ENCODE data around the gene CACNA1B. TPM values are rescaled to one million over a fixed set of nuclear protein-coding genes. Genes with fewer than 3 reads are reported as not detected.

CACNA1B gene
- polyA plus RNA-seq, 1 of the 3 experiments (the other 2 are of a cell fraction), result 0.03 TPM

DNA sequence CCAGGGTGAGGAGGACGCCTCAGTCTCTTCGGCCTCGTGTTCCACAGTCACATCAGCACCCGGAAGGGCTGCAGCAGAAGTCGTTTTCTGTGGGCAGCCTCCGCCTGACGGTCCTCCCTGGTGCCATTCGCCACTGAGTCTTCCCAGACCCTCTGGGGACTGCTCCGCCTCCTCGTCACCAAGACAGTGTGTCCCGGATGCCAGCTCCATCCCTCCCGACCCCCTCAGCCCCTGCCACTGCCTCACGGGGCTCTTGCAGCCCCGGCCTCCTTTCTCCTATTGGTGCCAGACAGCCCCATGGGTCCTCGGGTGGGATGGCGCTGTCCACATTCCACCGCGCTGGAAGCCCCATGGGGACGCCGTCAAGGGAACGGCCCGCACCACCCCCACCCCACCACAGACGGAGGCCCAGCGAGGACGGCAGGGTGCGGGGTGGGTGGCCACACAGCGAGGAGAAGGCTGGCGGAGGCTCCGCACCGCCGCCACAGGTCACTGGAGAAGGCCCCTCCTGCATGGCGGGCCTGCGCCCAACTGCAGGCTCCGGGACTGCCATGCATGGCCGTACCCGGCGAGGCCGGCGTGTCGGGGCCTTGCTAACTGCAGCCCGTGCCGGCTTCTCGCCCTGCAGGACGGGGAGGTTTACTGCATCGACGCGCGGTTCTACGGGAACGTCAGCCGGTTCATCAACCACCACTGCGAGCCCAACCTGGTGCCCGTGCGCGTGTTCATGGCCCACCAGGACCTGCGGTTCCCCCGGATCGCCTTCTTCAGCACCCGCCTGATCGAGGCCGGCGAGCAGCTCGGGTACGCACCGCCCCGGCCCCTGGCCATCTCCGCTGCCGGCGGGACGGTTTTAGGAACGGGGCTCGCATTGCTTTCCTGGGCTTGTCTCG lies 43.6 kb upstream of the CACNA1B start:
- Histone ChIP-seq H3F3A (replicated peaks; ENCODE audit: insufficient read depth) (no peaks in the 10 kb centered on the region), H3K36me3 (replicated peaks in 1 of 2; ENCODE audit: control insufficient read depth in 1 of 2, insufficient read depth in 2 of 2, low read length in 1 of 2) (peaks cover 7 to 55% of the 10 kb centered on the region in 2 experiments), H3K9ac (no peak overlapping the region), H4K20me1 (ENCODE audit: insufficient read depth) (0 out of 2 replicates have a peak, but pooled peaks cover 14% of the 10 kb centered on the region), H3K9me2 (no peaks in the 10 kb centered on the region), H3K9me3 (no peaks in the 10 kb centered on the region), H3K4me2 (no peak overlapping the region), H3K4me3 (ENCODE audit: low read depth in 2 of 2, low read length in 1 of 2) (no peak overlapping the region), H3K79me2 (ENCODE audit: insufficient read depth) (no peaks in the 10 kb centered on the region), H3K4me1 (ENCODE audit: control insufficient read depth in 1 of 2, insufficient read depth in 2 of 2, low read depth in 1 of 2, low read length in 1 of 2) (no peaks in the 10 kb centered on the region), H3K27me3 (ENCODE audit: insufficient read depth) (no peaks in the 10 kb centered on the region), H2AFZ (ENCODE audit: low read depth) (no peak overlapping the region), H3K27ac (ENCODE audit: low read depth in 2 of 2, low read length in 1 of 2) (no peak overlapping the region)
- TF ChIP-seq CHD2 (IDR thresholded peaks at IDR 0.05; ENCODE audit: low read length, partially characterized antibody) (no peak), EP300 (IDR thresholded peaks at IDR 0.05; ENCODE audit: borderline replicate concordance in 1 of 2, low read depth in 1 of 2, low read length in 1 of 2) (no peak), FOSL2 (IDR thresholded peaks at IDR 0.05; ENCODE audit: borderline replicate concordance, low read depth) (no peak), NFIC (IDR thresholded peaks at IDR 0.05; ENCODE audit: borderline replicate concordance) (no peak), RXRA (IDR thresholded peaks at IDR 0.05; ENCODE audit: borderline replicate concordance, low read depth) (no peak)
- TF ChIP-seq, protein P1, sequence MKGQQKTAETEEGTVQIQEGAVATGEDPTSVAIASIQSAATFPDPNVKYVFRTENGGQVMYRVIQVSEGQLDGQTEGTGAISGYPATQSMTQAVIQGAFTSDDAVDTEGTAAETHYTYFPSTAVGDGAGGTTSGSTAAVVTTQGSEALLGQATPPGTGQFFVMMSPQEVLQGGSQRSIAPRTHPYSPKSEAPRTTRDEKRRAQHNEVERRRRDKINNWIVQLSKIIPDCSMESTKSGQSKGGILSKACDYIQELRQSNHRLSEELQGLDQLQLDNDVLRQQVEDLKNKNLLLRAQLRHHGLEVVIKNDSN (IDR thresholded peaks at IDR 0.05; ENCODE audit: borderline replicate concordance, low read depth), result no peak
- TF ChIP-seq, protein P2, sequence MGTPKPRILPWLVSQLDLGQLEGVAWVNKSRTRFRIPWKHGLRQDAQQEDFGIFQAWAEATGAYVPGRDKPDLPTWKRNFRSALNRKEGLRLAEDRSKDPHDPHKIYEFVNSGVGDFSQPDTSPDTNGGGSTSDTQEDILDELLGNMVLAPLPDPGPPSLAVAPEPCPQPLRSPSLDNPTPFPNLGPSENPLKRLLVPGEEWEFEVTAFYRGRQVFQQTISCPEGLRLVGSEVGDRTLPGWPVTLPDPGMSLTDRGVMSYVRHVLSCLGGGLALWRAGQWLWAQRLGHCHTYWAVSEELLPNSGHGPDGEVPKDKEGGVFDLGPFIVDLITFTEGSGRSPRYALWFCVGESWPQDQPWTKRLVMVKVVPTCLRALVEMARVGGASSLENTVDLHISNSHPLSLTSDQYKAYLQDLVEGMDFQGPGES (IDR thresholded peaks at IDR 0.05; ENCODE audit: low read depth, low read length), result no peak
- TF ChIP-seq, protein P3, sequence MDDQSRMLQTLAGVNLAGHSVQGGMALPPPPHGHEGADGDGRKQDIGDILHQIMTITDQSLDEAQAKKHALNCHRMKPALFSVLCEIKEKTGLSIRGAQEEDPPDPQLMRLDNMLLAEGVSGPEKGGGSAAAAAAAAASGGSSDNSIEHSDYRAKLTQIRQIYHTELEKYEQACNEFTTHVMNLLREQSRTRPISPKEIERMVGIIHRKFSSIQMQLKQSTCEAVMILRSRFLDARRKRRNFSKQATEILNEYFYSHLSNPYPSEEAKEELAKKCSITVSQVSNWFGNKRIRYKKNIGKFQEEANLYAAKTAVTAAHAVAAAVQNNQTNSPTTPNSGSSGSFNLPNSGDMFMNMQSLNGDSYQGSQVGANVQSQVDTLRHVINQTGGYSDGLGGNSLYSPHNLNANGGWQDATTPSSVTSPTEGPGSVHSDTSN (IDR thresholded peaks at IDR 0.05), result no peak
- TF ChIP-seq, protein P4, sequence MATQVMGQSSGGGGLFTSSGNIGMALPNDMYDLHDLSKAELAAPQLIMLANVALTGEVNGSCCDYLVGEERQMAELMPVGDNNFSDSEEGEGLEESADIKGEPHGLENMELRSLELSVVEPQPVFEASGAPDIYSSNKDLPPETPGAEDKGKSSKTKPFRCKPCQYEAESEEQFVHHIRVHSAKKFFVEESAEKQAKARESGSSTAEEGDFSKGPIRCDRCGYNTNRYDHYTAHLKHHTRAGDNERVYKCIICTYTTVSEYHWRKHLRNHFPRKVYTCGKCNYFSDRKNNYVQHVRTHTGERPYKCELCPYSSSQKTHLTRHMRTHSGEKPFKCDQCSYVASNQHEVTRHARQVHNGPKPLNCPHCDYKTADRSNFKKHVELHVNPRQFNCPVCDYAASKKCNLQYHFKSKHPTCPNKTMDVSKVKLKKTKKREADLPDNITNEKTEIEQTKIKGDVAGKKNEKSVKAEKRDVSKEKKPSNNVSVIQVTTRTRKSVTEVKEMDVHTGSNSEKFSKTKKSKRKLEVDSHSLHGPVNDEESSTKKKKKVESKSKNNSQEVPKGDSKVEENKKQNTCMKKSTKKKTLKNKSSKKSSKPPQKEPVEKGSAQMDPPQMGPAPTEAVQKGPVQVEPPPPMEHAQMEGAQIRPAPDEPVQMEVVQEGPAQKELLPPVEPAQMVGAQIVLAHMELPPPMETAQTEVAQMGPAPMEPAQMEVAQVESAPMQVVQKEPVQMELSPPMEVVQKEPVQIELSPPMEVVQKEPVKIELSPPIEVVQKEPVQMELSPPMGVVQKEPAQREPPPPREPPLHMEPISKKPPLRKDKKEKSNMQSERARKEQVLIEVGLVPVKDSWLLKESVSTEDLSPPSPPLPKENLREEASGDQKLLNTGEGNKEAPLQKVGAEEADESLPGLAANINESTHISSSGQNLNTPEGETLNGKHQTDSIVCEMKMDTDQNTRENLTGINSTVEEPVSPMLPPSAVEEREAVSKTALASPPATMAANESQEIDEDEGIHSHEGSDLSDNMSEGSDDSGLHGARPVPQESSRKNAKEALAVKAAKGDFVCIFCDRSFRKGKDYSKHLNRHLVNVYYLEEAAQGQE (IDR thresholded peaks at IDR 0.05; ENCODE audit: low read depth, low read length), result no peak
- TF ChIP-seq, protein P5, sequence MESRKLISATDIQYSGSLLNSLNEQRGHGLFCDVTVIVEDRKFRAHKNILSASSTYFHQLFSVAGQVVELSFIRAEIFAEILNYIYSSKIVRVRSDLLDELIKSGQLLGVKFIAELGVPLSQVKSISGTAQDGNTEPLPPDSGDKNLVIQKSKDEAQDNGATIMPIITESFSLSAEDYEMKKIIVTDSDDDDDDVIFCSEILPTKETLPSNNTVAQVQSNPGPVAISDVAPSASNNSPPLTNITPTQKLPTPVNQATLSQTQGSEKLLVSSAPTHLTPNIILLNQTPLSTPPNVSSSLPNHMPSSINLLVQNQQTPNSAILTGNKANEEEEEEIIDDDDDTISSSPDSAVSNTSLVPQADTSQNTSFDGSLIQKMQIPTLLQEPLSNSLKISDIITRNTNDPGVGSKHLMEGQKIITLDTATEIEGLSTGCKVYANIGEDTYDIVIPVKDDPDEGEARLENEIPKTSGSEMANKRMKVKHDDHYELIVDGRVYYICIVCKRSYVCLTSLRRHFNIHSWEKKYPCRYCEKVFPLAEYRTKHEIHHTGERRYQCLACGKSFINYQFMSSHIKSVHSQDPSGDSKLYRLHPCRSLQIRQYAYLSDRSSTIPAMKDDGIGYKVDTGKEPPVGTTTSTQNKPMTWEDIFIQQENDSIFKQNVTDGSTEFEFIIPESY (IDR thresholded peaks at IDR 0.05; ENCODE audit: borderline replicate concordance, low read depth), result no peak
- POLR2A ChIA-PET, result no interaction called here
- no peak for DNase-seq
- 94% methylated on average over 35 of the region's 73 CpGs for WGBS (ENCODE audit: low lambda C conversion rate)
- CTCF ChIA-PET, result no interaction called here

Measured in SK-N-SH (cell line).